ENCODE data around the gene KISS1R.

KISS1R gene

DNA sequence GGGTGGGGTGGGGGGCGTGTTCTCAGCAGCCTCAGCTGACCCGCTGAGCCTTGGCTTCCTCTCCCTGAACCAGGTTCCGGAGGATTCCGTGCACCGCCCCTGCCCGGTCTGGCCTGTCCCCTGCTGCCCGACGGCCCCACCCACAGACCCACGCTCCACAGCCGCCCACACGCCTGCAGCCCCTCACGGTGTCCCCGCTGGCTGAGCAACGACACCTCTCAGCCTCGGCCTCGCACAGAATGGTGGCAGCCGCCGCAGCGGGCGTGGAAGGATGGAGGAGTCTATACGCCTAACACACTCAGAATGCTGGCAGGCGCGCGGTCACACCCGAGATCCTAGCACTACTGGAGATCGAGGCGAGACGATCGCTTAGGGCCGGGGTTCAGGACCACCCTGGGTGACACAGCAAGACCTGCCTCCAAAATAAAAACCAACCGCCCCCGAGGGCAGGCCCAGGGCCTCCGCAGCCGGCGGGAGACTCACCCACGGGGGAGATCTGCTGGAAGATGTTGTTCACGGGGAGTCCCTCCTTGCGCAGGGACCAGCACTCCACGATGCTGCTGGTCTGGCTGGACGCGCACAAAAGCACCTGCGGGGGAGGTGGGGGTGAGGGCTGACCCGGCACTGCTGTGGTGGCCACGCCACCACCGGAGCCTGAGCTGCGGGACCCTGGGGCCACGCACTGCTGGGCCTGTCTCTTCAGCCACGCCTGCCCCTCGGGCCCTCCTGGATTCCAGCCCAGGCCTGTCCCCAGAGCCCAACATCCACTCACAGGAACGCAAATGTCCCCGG is 32.5 kb upstream of the KISS1R start:
- Histone ChIP-seq H3K27ac (replicated peaks; ENCODE audit: low read length) (no peak overlapping the region), H3K9ac (ENCODE audit: low read depth, low read length, poor library complexity) (no peak overlapping the region), H2AFZ (ENCODE audit: low read length) (no peak overlapping the region), H3K4me3 (ENCODE audit: low read length in 2 of 2) (peak overlapping the region in 1 of 2 donors; percentile 25), H3K4ac (ENCODE audit: low read length) (no peak overlapping the region), H3K23ac (ENCODE audit: low read depth, low read length, poor library complexity) (no peak overlapping the region), H4K91ac (ENCODE audit: low read depth, low read length, poor library complexity) (no peak overlapping the region), H2AK5ac (ENCODE audit: low read depth, low read length) (no peak overlapping the region), H3K79me1 (ENCODE audit: low read depth, low read length) (peaks cover 11% of the 10 kb centered on the region), H4K8ac (ENCODE audit: low read depth, low read length) (no peak overlapping the region), H2BK120ac (ENCODE audit: low read depth, low read length) (no peak overlapping the region), H3K9me3 (replicated peaks in 1 of 2; ENCODE audit: control insufficient read depth in 2 of 2, insufficient read depth in 1 of 2, low read depth in 1 of 2, low read length in 2 of 2) (peaks cover 0 to 6% of the 10 kb centered on the region in 2 donors), H3K4me2 (ENCODE audit: insufficient read depth, low read length, poor library complexity, severe bottlenecking) (no peak overlapping the region), H2BK5ac (ENCODE audit: low read length) (no peak overlapping the region), H2BK15ac (ENCODE audit: low read length) (no peak overlapping the region), H3K18ac (ENCODE audit: low read length) (no peak overlapping the region), H2BK12ac (ENCODE audit: low read length) (no peak overlapping the region), H3K4me1 (ENCODE audit: control insufficient read depth in 2 of 2, insufficient read depth in 1 of 2, low read depth in 1 of 2, low read length in 2 of 2) (no peaks in the 10 kb centered on the region), H3K36me3 (replicated peaks in 1 of 2; ENCODE audit: control insufficient read depth in 2 of 2, insufficient read depth in 2 of 2, low read length in 2 of 2) (peaks cover 58 to 91% of the 10 kb centered on the region in 2 donors), H3K27me3 (ENCODE audit: control insufficient read depth in 3 of 3, insufficient read depth in 3 of 3, low read depth in 1 of 3, low read length in 3 of 3) (no peaks in the 10 kb centered on the region), H3K14ac (ENCODE audit: low read length) (no peak overlapping the region)
- DNase-seq (ENCODE audit: low spot score): no peak
- no CpG with 5 or more reads among the region's 51 CpGs for WGBS, 2 donors (ENCODE audit: extremely low coverage in 2 of 2, insufficient read length in 2 of 2, insufficient replicate concordance in 1 of 2)

DNA sequence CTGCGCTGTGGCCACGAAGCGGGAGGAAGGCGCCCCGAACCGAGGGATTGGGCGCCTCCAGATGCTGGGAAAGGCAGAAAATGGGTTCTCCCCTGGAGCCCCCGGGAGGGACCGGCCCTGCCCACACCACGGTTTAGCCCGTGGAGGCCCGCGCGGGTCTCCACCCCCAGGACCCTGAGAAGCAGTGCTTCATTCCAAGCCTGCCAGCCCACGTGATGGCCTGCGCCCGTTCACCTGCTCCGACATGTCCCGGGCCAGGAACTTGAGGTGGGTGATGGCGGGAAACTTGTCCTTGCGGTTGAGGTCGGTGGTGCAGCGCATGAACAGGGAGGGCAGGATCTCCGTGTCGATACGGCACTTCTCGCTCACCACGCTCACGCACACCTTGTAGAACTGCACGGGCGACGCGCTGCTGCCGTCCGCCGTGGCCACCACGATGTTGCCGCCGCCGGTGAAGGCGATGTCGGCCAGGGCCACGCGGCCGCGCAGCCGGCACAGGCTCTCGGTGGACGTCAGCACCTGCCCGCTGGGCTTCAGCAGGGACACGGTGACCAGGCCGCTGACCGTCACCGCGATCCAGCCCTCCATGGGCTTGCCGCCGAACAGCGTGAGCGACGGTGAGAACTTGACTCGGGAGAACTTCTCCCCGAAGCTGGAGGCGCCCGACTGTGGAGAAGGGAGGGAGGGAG is 31.5 kb upstream of the KISS1R start:
- H3K4me3 ChIP-seq (ENCODE audit: low read length in 2 of 2): no peak overlapping the region
- H2BK5ac ChIP-seq (ENCODE audit: low read length): peak overlapping the region; percentile 75
- H3K27ac ChIP-seq (replicated peaks; ENCODE audit: low read length): no peak overlapping the region
- H2AFZ ChIP-seq (ENCODE audit: low read length): no peak overlapping the region
- peak overlapping the region; percentile 53 for H3K4ac ChIP-seq (ENCODE audit: low read length)
- H3K23ac ChIP-seq (ENCODE audit: low read depth, low read length, poor library complexity): peak overlapping the region; percentile 31
- no peak overlapping the region for H2AK5ac ChIP-seq (ENCODE audit: low read depth, low read length)
- H2BK15ac ChIP-seq (ENCODE audit: low read length): no peak overlapping the region
- no peak overlapping the region for H4K8ac ChIP-seq (ENCODE audit: low read depth, low read length)
- no peak overlapping the region for H3K4me2 ChIP-seq (ENCODE audit: insufficient read depth, low read length, poor library complexity, severe bottlenecking)
- H3K36me3 ChIP-seq (replicated peaks in 1 of 2; ENCODE audit: control insufficient read depth in 2 of 2, insufficient read depth in 2 of 2, low read length in 2 of 2): peaks cover 60 to 94% of the 10 kb centered on the region in 2 donors
- WGBS, 2 donors (ENCODE audit: extremely low coverage in 2 of 2, insufficient read length in 2 of 2, insufficient replicate concordance in 1 of 2): no CpG with 5 or more reads among the region's 64 CpGs
- peaks cover 13% of the 10 kb centered on the region for H3K79me1 ChIP-seq (ENCODE audit: low read depth, low read length)
- no peaks in the 10 kb centered on the region for H3K27me3 ChIP-seq (ENCODE audit: control insufficient read depth in 3 of 3, insufficient read depth in 3 of 3, low read depth in 1 of 3, low read length in 3 of 3)
- H4K91ac ChIP-seq (ENCODE audit: low read depth, low read length, poor library complexity): peak overlapping the region; percentile 64
- H3K9ac ChIP-seq (ENCODE audit: low read depth, low read length, poor library complexity): no peak overlapping the region
- no peaks in the 10 kb centered on the region for H3K4me1 ChIP-seq (ENCODE audit: control insufficient read depth in 2 of 2, insufficient read depth in 1 of 2, low read depth in 1 of 2, low read length in 2 of 2)
- DNase-seq (ENCODE audit: low spot score): no peak
- H2BK120ac ChIP-seq (ENCODE audit: low read depth, low read length): no peak overlapping the region
- H3K14ac ChIP-seq (ENCODE audit: low read length): peak overlapping the region; percentile 56
- peaks cover 0 to 8% of the 10 kb centered on the region in 2 donors for H3K9me3 ChIP-seq (replicated peaks in 1 of 2; ENCODE audit: control insufficient read depth in 2 of 2, insufficient read depth in 1 of 2, low read depth in 1 of 2, low read length in 2 of 2)
- no peak overlapping the region for H2BK12ac ChIP-seq (ENCODE audit: low read length)
- H3K18ac ChIP-seq (ENCODE audit: low read length): no peak overlapping the region

DNA sequence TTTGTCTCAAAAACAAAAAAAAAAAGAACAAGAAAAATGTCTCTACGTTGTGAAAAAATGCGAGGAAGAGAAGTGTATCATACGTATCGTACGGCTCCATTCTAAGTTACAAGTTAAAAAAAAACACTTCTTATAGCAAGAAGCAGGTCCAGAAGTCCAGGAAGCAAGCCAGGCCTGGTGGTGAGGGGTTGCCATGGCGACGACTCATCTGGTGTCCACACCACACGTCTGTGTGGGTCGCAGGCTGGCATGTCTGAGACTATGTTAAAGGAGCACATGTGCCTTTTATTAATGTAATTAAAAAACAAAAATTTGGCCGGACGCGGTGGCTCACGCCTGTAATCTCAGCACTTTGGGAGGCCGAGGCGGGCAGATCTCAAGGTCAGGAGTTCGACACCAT is 30.1 kb upstream of the KISS1R start:
- H3K27me3 ChIP-seq (ENCODE audit: control insufficient read depth in 3 of 3, insufficient read depth in 3 of 3, low read depth in 1 of 3, low read length in 3 of 3): no peaks in the 10 kb centered on the region
- H3K36me3 ChIP-seq (replicated peaks in 1 of 2; ENCODE audit: control insufficient read depth in 2 of 2, insufficient read depth in 2 of 2, low read length in 2 of 2): peaks cover 48 to 86% of the 10 kb centered on the region in 2 donors
- H3K79me1 ChIP-seq (ENCODE audit: low read depth, low read length): peaks cover 19% of the 10 kb centered on the region
- no peak overlapping the region for H3K4ac ChIP-seq (ENCODE audit: low read length)
- no peak overlapping the region for H2BK5ac ChIP-seq (ENCODE audit: low read length)
- H3K9me3 ChIP-seq (replicated peaks in 1 of 2; ENCODE audit: control insufficient read depth in 2 of 2, insufficient read depth in 1 of 2, low read depth in 1 of 2, low read length in 2 of 2): peaks cover 0 to 2% of the 10 kb centered on the region in 2 donors
- no peak overlapping the region for H4K91ac ChIP-seq (ENCODE audit: low read depth, low read length, poor library complexity)
- H3K14ac ChIP-seq (ENCODE audit: low read length): no peak overlapping the region
- H2AK5ac ChIP-seq (ENCODE audit: low read depth, low read length): no peak overlapping the region
- H3K9ac ChIP-seq (ENCODE audit: low read depth, low read length, poor library complexity): no peak overlapping the region
- no peak overlapping the region for H3K27ac ChIP-seq (replicated peaks; ENCODE audit: low read length)
- H3K4me3 ChIP-seq (ENCODE audit: low read length in 2 of 2): no peak overlapping the region
- no peak overlapping the region for H4K8ac ChIP-seq (ENCODE audit: low read depth, low read length)
- no peak overlapping the region for H2BK12ac ChIP-seq (ENCODE audit: low read length)
- no peak overlapping the region for H2BK15ac ChIP-seq (ENCODE audit: low read length)
- no peak overlapping the region for H2BK120ac ChIP-seq (ENCODE audit: low read depth, low read length)
- no peak overlapping the region for H3K18ac ChIP-seq (ENCODE audit: low read length)
- H3K4me1 ChIP-seq (ENCODE audit: control insufficient read depth in 2 of 2, insufficient read depth in 1 of 2, low read depth in 1 of 2, low read length in 2 of 2): no peaks in the 10 kb centered on the region
- no peak overlapping the region for H2AFZ ChIP-seq (ENCODE audit: low read length)
- no peak for DNase-seq (ENCODE audit: low spot score)
- no CpG with 5 or more reads among the region's 16 CpGs for WGBS, 2 donors (ENCODE audit: extremely low coverage in 2 of 2, insufficient read length in 2 of 2, insufficient replicate concordance in 1 of 2)
- H3K4me2 ChIP-seq (ENCODE audit: insufficient read depth, low read length, poor library complexity, severe bottlenecking): no peak overlapping the region
- H3K23ac ChIP-seq (ENCODE audit: low read depth, low read length, poor library complexity): no peak overlapping the region

DNA sequence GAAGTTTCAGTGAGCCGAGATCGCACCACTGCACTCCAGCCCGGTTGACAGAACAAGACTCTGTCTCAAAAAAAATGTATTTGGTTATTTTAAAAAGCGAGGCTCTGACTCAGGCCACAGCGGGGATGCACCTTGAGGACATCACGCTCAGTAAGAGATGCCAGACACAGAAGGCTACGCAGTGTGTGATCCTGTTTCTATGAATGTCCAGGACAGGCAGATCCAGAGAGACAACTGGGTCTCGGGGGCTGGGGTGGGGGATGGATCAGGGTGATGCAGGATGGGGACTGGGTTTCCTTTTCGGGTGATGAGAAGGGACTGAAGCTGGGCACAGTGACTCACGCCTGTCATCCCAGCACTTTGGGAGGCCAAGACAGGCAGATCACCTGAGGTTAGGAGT is 29.5 kb upstream of the KISS1R start:
- H3K79me1 ChIP-seq (ENCODE audit: low read depth, low read length): peaks cover 19% of the 10 kb centered on the region
- no peak overlapping the region for H3K27ac ChIP-seq (replicated peaks; ENCODE audit: low read length)
- no peak overlapping the region for H2AFZ ChIP-seq (ENCODE audit: low read length)
- no peak overlapping the region for H3K18ac ChIP-seq (ENCODE audit: low read length)
- no peak overlapping the region for H2BK12ac ChIP-seq (ENCODE audit: low read length)
- no peak overlapping the region for H2AK5ac ChIP-seq (ENCODE audit: low read depth, low read length)
- H2BK5ac ChIP-seq (ENCODE audit: low read length): no peak overlapping the region
- no peak overlapping the region for H2BK120ac ChIP-seq (ENCODE audit: low read depth, low read length)
- H4K8ac ChIP-seq (ENCODE audit: low read depth, low read length): no peak overlapping the region
- no peak overlapping the region for H3K14ac ChIP-seq (ENCODE audit: low read length)
- no peak overlapping the region for H3K23ac ChIP-seq (ENCODE audit: low read depth, low read length, poor library complexity)
- peaks cover 43 to 80% of the 10 kb centered on the region in 2 donors for H3K36me3 ChIP-seq (replicated peaks in 1 of 2; ENCODE audit: control insufficient read depth in 2 of 2, insufficient read depth in 2 of 2, low read length in 2 of 2)
- H3K4me3 ChIP-seq (ENCODE audit: low read length in 2 of 2): no peak overlapping the region
- H2BK15ac ChIP-seq (ENCODE audit: low read length): no peak overlapping the region
- no peak overlapping the region for H3K9ac ChIP-seq (ENCODE audit: low read depth, low read length, poor library complexity)
- no peaks in the 10 kb centered on the region for H3K4me1 ChIP-seq (ENCODE audit: control insufficient read depth in 2 of 2, insufficient read depth in 1 of 2, low read depth in 1 of 2, low read length in 2 of 2)
- no peaks in the 10 kb centered on the region for H3K27me3 ChIP-seq (ENCODE audit: control insufficient read depth in 3 of 3, insufficient read depth in 3 of 3, low read depth in 1 of 3, low read length in 3 of 3)
- WGBS, 2 donors (ENCODE audit: extremely low coverage in 2 of 2, insufficient read length in 2 of 2, insufficient replicate concordance in 1 of 2): no CpG with 5 or more reads among the region's 10 CpGs
- H3K4ac ChIP-seq (ENCODE audit: low read length): no peak overlapping the region
- peaks cover 0 to 2% of the 10 kb centered on the region in 2 donors for H3K9me3 ChIP-seq (replicated peaks in 1 of 2; ENCODE audit: control insufficient read depth in 2 of 2, insufficient read depth in 1 of 2, low read depth in 1 of 2, low read length in 2 of 2)
- no peak overlapping the region for H4K91ac ChIP-seq (ENCODE audit: low read depth, low read length, poor library complexity)
- no peak for DNase-seq (ENCODE audit: low spot score)
- H3K4me2 ChIP-seq (ENCODE audit: insufficient read depth, low read length, poor library complexity, severe bottlenecking): no peak overlapping the region

Measured in neuronal stem cell (in vitro differentiated cells).